ENCODE data around the gene MAP2K5.

DNA sequence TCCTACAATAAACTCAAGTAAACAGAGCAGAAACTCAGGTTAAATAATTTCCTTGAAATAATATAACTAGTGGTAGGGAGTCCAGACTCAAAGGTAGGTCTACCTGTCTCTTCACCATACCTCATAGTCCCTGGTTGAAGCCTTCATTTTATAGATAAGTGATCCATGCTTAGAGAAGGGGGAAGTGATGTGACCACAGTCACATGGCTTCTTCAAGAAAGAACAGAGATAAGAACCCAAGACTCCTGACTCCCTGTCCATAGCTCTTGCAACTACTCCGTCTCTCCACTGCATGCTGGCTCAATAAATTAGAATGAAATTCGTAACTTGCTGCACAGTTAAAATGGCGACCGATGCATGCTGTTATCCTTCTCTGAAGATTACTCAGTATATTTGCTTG, 32.6 kb upstream of the MAP2K5 start:
- TF ChIP-seq CTCF (conservative IDR thresholded peaks at IDR 0.05) (no peak), ZFX (IDR thresholded peaks at IDR 0.05) (no peak)
